GM12878 (cell line): ENCODE measurements around the gene ADIG. TPM values are rescaled to one million over a fixed set of nuclear protein-coding genes. Genes with fewer than 3 reads are reported as not detected.

ENCODE experiments used
- ATAC-seq: fragments of 200-7000 bp; cut with Tn5 transposase; 3 replicates; pipeline ENCODE4 v1.9.1; 2020; ENCODE audit warnings: mild to moderate bottlenecking, moderate library complexity
- BruUV-seq: library from RNA; stranded (reverse); fragments of 400-500 nt; replicated peaks from 2 replicates; lab custom pipeline; 2021; lab: Mats Ljungman, UMichigan
- CTCF ChIA-PET: fragments of 300-600 bp; sonication (Branson Sonifier 250); formaldehyde crosslinking; extraction: SDS; loops from one replicate; lab custom pipeline; 2021; ENCODE audit warnings: inconsistent platforms; lab: Yijun Ruan, JAX
- POLR2A ChIA-PET: fragments of 350-600 bp; formaldehyde crosslinking; extraction: SDS; loops from one replicate; lab custom pipeline; 2021; ENCODE audit warnings: inconsistent platforms; lab: Charles Lee
- RAD21 ChIA-PET: fragments of 300-600 bp; sonication (Branson Sonifier 250); formaldehyde crosslinking; loops from one replicate; lab custom pipeline; 2023; ENCODE audit warnings: antibody characterized with exemption; ENCODE audit not compliant: unreplicated experiment; lab: Charles Lee
- SMC1A ChIA-PET: fragments of 300-600 bp; sonication (Branson Sonifier 250); formaldehyde crosslinking; loops from one replicate; lab custom pipeline; 2023; ENCODE audit not compliant: unreplicated experiment, uncharacterized antibody; lab: Charles Lee
- DNase-seq: peaks from one replicate; pipeline ENCODE4 v3.0.0-alpha.2; 2011; ENCODE audit warnings: low read depth, low spot score
- FAIRE-seq: peaks from 3 replicates; lab custom pipeline; 2011; peaks lifted over from hg19 to GRCh38; lab: Jason Lieb, UNC
- H2AFZ ChIP-seq: 2 replicates; pipeline ENCODE4 v1.6.0; 2011; ENCODE audit warnings: low read depth, low read length, control low read depth; ENCODE audit not compliant: control insufficient read depth
- H3K27ac ChIP-seq: 2 replicates; pipeline ENCODE4 v1.5.1; 2011; ENCODE audit warnings: control low read depth; ENCODE audit not compliant: control insufficient read depth, insufficient read depth
- H3K27me3 ChIP-seq, 2 experiments: replicated peaks in 1 of 2; 2 replicates each; pipeline versions ENCODE4 v1.6.0 to v1.6.1; 2011; ENCODE audit warnings: low read length in 1 of 2; ENCODE audit not compliant: control insufficient read depth in 2 of 2, insufficient read depth in 2 of 2
- H3K36me3 ChIP-seq, 2 experiments: 2 replicates each; pipeline ENCODE4 v1.5.1; 2011; ENCODE audit warnings: low read length in 1 of 2; ENCODE audit not compliant: control insufficient read depth in 2 of 2, insufficient read depth in 2 of 2
- H3K4me1 ChIP-seq: 2 replicates; pipeline ENCODE4 v1.6.1; 2011; ENCODE audit warnings: mild to moderate bottlenecking, low read length, moderate library complexity, mixed read lengths; ENCODE audit not compliant: control insufficient read depth, insufficient read depth
- H3K4me2 ChIP-seq: 2 replicates; pipeline ENCODE4 v1.6.0; 2011; ENCODE audit warnings: control low read depth; ENCODE audit not compliant: control insufficient read depth, insufficient read depth
- H3K4me3 ChIP-seq: fragments of 200-600 bp; sonication (generic); 2 replicates; pipeline ENCODE4 v1.5.1; 2016
- H3K79me2 ChIP-seq: 2 replicates; pipeline ENCODE4 v1.6.0; 2011; ENCODE audit warnings: low read length; ENCODE audit not compliant: control insufficient read depth, insufficient read depth
- H3K9ac ChIP-seq: 2 replicates; pipeline ENCODE4 v1.8.0; 2011; ENCODE audit warnings: low read length, control low read depth, mixed read lengths; ENCODE audit not compliant: control insufficient read depth, insufficient read depth
- H3K9me3 ChIP-seq: replicated peaks from 3 replicates; pipeline ENCODE4 v1.5.1; 2011; ENCODE audit warnings: mild to moderate bottlenecking, low read length; ENCODE audit not compliant: control insufficient read depth, insufficient read depth
- H4K20me1 ChIP-seq: 2 replicates; pipeline ENCODE4 v1.6.0; 2011; ENCODE audit not compliant: control insufficient read depth, insufficient read depth
- MEF2B ChIP-seq: fragments of 450-650 bp; IDR thresholded peaks from 2 replicates; pipeline ENCODE4 v1.6.1; 2018; ENCODE audit warnings: mild to moderate bottlenecking, moderate library complexity; ENCODE audit not compliant: partially characterized antibody, poor library complexity, severe bottlenecking
- NR2C2 ChIP-seq: IDR thresholded peaks from 2 replicates; pipeline ENCODE4 v1.6.1; 2011; ENCODE audit warnings: borderline replicate concordance, low read depth; ENCODE audit not compliant: control insufficient read depth, insufficient read length
- POLR2A ChIP-seq: IDR thresholded peaks from 2 replicates; pipeline ENCODE4 v1.6.1; 2011; ENCODE audit warnings: low read depth, mild to moderate bottlenecking, low read length
- RAD51 ChIP-seq: fragments of 450-650 bp; IDR thresholded peaks from 2 replicates; pipeline ENCODE4 v1.6.1; 2016; ENCODE audit warnings: moderate library complexity, mild to moderate bottlenecking, inconsistent platforms
- TBL1XR1 ChIP-seq: IDR thresholded peaks from 2 replicates; pipeline ENCODE4 v1.6.1; 2012; ENCODE audit warnings: low read depth, low read length, improper control_type of control experiment
- TCF7 ChIP-seq: IDR thresholded peaks from 2 replicates; pipeline ENCODE4 v1.6.1; 2014; ENCODE audit warnings: antibody characterized with exemption, borderline replicate concordance
- WGBS: methylation state at CpG from one replicate; pipeline ENCODE4 v1.1.6; 2016; ENCODE audit warnings: low lambda C conversion rate; ENCODE audit not compliant: insufficient replicate concordance, insufficient coverage; ENCODE audit errors: missing lambda C conversion rate; 5-methylcytosine and 5-hydroxymethylcytosine counted together
- in situ Hi-C: fragments of 300-500 bp; cut with MboI; formaldehyde crosslinking; loops from 9 replicates; pipeline ENCODE4 v1.14.3; 2018; ENCODE audit warnings: mixed read lengths
- intact Hi-C: fragments of 100-400 bp; cut with micrococcal nuclease; formaldehyde crosslinking; loops from one replicate; pipeline ENCODE4 v1.14.2; 2022; ENCODE audit not compliant: unreplicated experiment
- polyA plus RNA-seq, 11 experiments: library from polyadenylated mRNA; depleted of rRNA in 4 of 11; unstranded in 6 of 11; stranded (reverse) in 5 of 11; fragments of >200 nt; fragmentation: Nextera tagmentation in 4 of 11; fragmentation: Illumina TruSeq in 1 of 11; extraction: Ambion mirVana in 4 of 11; extraction: Trizol in 1 of 11; gene quantifications; 1 replicate in 1 of 11; 2 replicates in 10 of 11; pipeline versions ENCODE4 v1.2.1 to v1.2.3, GENCODE V29; 2011 to 2016; ENCODE audit warnings: inconsistent platforms in 2 of 11, missing spikeins in 2 of 11, low read depth in 1 of 11
- total RNA-seq, 4 experiments: library from RNA; depleted of rRNA in 3 of 4; stranded (reverse); fragments of >200 nt in 3 of 4; fragmentation: Illumina TruSeq in 1 of 4; extraction: Trizol in 1 of 4; gene quantifications; 2 replicates each; pipeline versions ENCODE4 v1.2.1 to v1.2.3, GENCODE V29; 2013 to 2021
- TF ChIP-seq, protein P1 (sequence below): IDR thresholded peaks from 2 replicates; pipeline ENCODE4 v1.6.1; 2011; ENCODE audit warnings: borderline replicate concordance, low read depth, mild to moderate bottlenecking, moderate library complexity, low read length; ENCODE audit not compliant: insufficient read depth, poor library complexity, severe bottlenecking

The ADIG gene
- total and polyA plus RNA-seq, 10 of the 15 experiments (the other 5 are each of a cell fraction or from before 2014, with no cell fraction given), result not detected

DNA sequence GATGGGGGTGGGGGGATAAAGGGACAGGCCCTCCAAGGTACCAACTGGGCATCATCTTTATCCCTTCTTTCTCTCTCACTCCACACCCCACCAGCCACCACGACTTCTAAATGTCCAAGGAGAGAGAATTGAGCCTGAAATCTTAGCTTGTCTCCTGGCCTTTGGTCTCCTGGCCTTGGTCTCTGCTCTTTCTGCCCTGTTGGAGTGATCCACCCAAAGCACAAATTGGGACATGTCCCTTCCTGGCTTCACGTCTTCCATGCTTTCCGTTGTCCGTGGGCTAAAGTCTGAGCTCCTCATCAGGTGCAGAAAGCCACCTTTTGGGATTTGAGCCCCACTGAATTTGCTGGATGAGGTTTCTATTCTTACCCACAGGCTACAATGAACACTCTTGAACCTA, 8.4 kb downstream of the ADIG start (continued):
- TF ChIP-seq TBL1XR1 (no peak), POLR2A (no peak), TCF7 (no peak)
- TF ChIP-seq, all 136 proteins: peak for 0

DNA sequence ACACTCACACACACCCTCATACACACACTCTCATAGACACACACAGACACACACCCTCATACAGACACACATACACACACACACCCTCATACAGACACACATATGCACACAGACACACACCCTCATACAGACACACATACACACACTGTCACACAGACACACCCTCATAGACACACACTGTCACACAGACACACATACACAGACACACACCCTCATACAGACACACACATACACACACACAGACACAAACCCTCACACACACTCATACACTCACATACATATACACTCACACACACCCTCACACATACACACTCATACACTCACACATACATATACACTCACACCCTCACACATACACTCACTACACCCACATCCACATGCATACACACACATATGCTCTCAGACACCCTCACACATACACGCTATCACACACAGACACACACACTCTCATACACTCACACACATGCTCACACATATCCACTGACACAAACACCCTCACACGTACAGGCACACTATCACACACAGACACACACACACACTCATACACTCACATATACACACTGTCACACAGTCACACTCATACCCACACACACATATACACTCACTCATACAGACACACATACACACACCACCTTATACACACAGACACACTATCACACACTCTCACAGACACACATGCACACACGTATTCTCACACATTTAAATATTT, 9.1 kb downstream of the ADIG start:
- peak; percentile 16 for TF ChIP-seq NR2C2
- no peak for TF ChIP-seq MEF2B
- TF ChIP-seq, protein P1, sequence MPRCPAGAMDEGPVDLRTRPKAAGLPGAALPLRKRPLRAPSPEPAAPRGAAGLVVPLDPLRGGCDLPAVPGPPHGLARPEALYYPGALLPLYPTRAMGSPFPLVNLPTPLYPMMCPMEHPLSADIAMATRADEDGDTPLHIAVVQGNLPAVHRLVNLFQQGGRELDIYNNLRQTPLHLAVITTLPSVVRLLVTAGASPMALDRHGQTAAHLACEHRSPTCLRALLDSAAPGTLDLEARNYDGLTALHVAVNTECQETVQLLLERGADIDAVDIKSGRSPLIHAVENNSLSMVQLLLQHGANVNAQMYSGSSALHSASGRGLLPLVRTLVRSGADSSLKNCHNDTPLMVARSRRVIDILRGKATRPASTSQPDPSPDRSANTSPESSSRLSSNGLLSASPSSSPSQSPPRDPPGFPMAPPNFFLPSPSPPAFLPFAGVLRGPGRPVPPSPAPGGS, result peak; percentile 36
- TF ChIP-seq RAD51, result no peak
- Histone ChIP-seq H3K9me3 (no peaks in the 10 kb centered on the region), H3K4me2 (no peak overlapping the region), H3K27me3 (no peaks in the 10 kb centered on the region; a peak in 1 of 4 replicates), H3K4me1 (no peaks in the 10 kb centered on the region), H3K9ac (no peak overlapping the region), H3K36me3 (no peaks in the 10 kb centered on the region), H3K79me2 (no peaks in the 10 kb centered on the region), H2AFZ (no peak overlapping the region), H3K27ac (no peak overlapping the region), H3K4me3 (no peak overlapping the region), H4K20me1 (no peaks in the 10 kb centered on the region)
- FAIRE-seq (peak; percentile 38), DNase-seq (no peak), ATAC-seq (no peak)
- WGBS, result 43% methylated on average over 3 of the region's 3 CpGs
- in situ Hi-C loops (no loop called here), intact Hi-C loops (no loop called here)
- ChIA-PET RAD21 (no interaction called here), POLR2A (no interaction called here), CTCF (no interaction called here), SMC1A (no interaction called here)
- no TSS peak for BruUV-seq
